ENCODE data around the gene SP2. TPM values are rescaled to one million over a fixed set of nuclear protein-coding genes. Genes with fewer than 3 reads are reported as not detected.

The SP2 gene
- total RNA-seq, 1 experiment from 2014 or later, result 22.2 TPM

GRCh38 chr17:47925678-47925988, 29.6 kb downstream of the SP2 start:
- Histone ChIP-seq H2AFZ (ENCODE audit: low read depth, low read length, poor library complexity, severe bottlenecking) (no peak overlapping the region), H3K4me2 (ENCODE audit: low read length) (no peak overlapping the region), H3K9ac (ENCODE audit: low read length) (no peak overlapping the region), H3K27me3 (ENCODE audit: insufficient read depth, low read length) (no peaks in the 10 kb centered on the region), H3K36me3 (ENCODE audit: control insufficient read depth in 1 of 2, insufficient read depth in 2 of 2, low read length in 2 of 2) (peaks cover 5 to 10% of the 10 kb centered on the region in 2 experiments; a peak in 2 of 4 replicates), H3K27ac (ENCODE audit: low read depth, low read length) (no peak overlapping the region), H3K4me3 (replicated peaks in 1 of 2; ENCODE audit: low read depth in 1 of 2, low read length in 2 of 2) (no peak overlapping the region), H3K9me2 (ENCODE audit: insufficient read depth) (no peaks in the 10 kb centered on the region), H3K4me1 (ENCODE audit: control insufficient read depth in 1 of 2, insufficient read depth in 2 of 2, low read length in 2 of 2) (peaks cover 0 to 4% of the 10 kb centered on the region in 2 experiments; a peak in 3 of 4 replicates), H4K20me1 (ENCODE audit: insufficient read depth) (no peaks in the 10 kb centered on the region), H3K9me3 (ENCODE audit: control insufficient read depth in 1 of 2, insufficient read depth in 1 of 2, low read depth in 1 of 2, low read length in 2 of 2) (no peaks in the 10 kb centered on the region), H3K79me2 (ENCODE audit: insufficient read depth, low read length) (no peaks in the 10 kb centered on the region)
- BruUV-seq (replicated peaks), result no TSS peak
- ATAC-seq, result no peak
- RAD21 ChIA-PET (ENCODE audit: low non-redundant PET in 1 of 2, low total read pairs in 2 of 2, uncharacterized antibody in 2 of 2, unreplicated experiment in 2 of 2), result no interaction called here
- TF ChIP-seq POLR2A (IDR thresholded peaks at IDR 0.05; ENCODE audit: borderline replicate concordance, extremely low read depth, insufficient read depth, insufficient read length) (no peak), ZBTB33 (IDR thresholded peaks at IDR 0.05; ENCODE audit: extremely low read depth, insufficient replicate concordance, low read length) (no peak), ZNF274 (IDR thresholded peaks at IDR 0.05; ENCODE audit: low read depth, low read length) (no peak), CTCF (IDR thresholded peaks at IDR 0.05 in 2 of 3, conservative IDR thresholded peaks at IDR 0.05 in 1 of 3; ENCODE audit: borderline replicate concordance in 1 of 3, insufficient read depth in 1 of 3, low read depth in 2 of 3, low read length in 2 of 3) (no peak), POLR2AphosphoS5 (IDR thresholded peaks at IDR 0.05; ENCODE audit: low read depth, low read length) (no peak), REST (IDR thresholded peaks at IDR 0.05; ENCODE audit: low read depth) (no peak), ELF1 (IDR thresholded peaks at IDR 0.05; ENCODE audit: borderline replicate concordance, low read depth) (no peak), SRF (IDR thresholded peaks at IDR 0.05; ENCODE audit: low read depth) (no peak), EZH2phosphoT487 (IDR thresholded peaks at IDR 0.05; ENCODE audit: borderline replicate concordance) (no peak), YY1 (IDR thresholded peaks at IDR 0.05; ENCODE audit: extremely low read depth, insufficient replicate concordance, low read depth, low read length) (no peak), ZFX (IDR thresholded peaks at IDR 0.05) (no peak)
- intact Hi-C loops (cut with micrococcal nuclease), result no loop called here
- DNase-seq (ENCODE audit: low read depth, low spot score), result no peak
- CTCF ChIA-PET, result interaction anchor here (1.3 kb wide), 1 partner anchor 21 kb away, joined by 3 read pairs; no protein-coding TSS in a partner anchor
- POLR2A ChIA-PET, result no interaction called here
